K562 (cell line): ENCODE data around the gene AMBRA1. TPM values are rescaled to one million over a fixed set of nuclear protein-coding genes. Genes with fewer than 3 reads are reported as not detected.

Source experiments
- ATF3 ChIP-seq, 2 experiments: fragments of 450-650 bp in 1 of 2; sonication (generic) in 1 of 2; formaldehyde crosslinking in 1 of 2; IDR thresholded peaks in 1 of 2; conservative IDR thresholded peaks in 1 of 2; 2 replicates each; pipeline versions ENCODE4 v1.6.1 to v1.8.1; 2016 to 2023; ENCODE audit warnings: mild to moderate bottlenecking in 2 of 2, moderate library complexity in 2 of 2, inconsistent platforms in 1 of 2, missing genetic modification reagents in 1 of 2
- ATF7 ChIP-seq: fragments of 450-650 bp; IDR thresholded peaks from 2 replicates; pipeline ENCODE4 v1.7.1; 2014; ENCODE audit warnings: mild to moderate bottlenecking, moderate library complexity
- BCOR ChIP-seq: fragments of 450-650 bp; IDR thresholded peaks from 2 replicates; pipeline ENCODE4 v1.6.1; 2016
- CCNT2 ChIP-seq: IDR thresholded peaks from 2 replicates; pipeline ENCODE4 v1.6.1; 2011; ENCODE audit warnings: borderline replicate concordance, low read depth, mild to moderate bottlenecking, moderate library complexity, mixed read lengths, low read length; ENCODE audit not compliant: insufficient read length; ENCODE audit errors: extremely low read depth
- ELK1 ChIP-seq: sonication (generic); formaldehyde crosslinking; IDR thresholded peaks from 2 replicates; pipeline ENCODE4 v1.8.1; 2022; ENCODE audit warnings: missing genetic modification reagents
- GMEB1 ChIP-seq: fragments of 250-450 bp; sonication (Bioruptor Pico); IDR thresholded peaks from 2 replicates; pipeline ENCODE4 v1.4.0; 2020; ENCODE audit warnings: mild to moderate bottlenecking
- GTF2E2 ChIP-seq: fragments of 200-800 bp; sonication (Bioruptor generic); IDR thresholded peaks from 2 replicates; pipeline ENCODE4 v1.6.1; 2016; ENCODE audit warnings: missing genetic modification characterization, missing compliant biosample characterization
- MXD1 ChIP-seq: fragments of 250-450 bp; sonication (Bioruptor Pico); IDR thresholded peaks from 2 replicates; pipeline ENCODE4 v1.8.0; 2021; ENCODE audit warnings: borderline replicate concordance, mild to moderate bottlenecking, moderate library complexity; ENCODE audit not compliant: poor library complexity, severe bottlenecking
- NCOA2 ChIP-seq, 2 experiments: fragments of 450-650 bp; IDR thresholded peaks; 2 replicates each; pipeline ENCODE4 v1.6.1; 2018; ENCODE audit warnings: mild to moderate bottlenecking in 2 of 2, moderate library complexity in 1 of 2; ENCODE audit not compliant: partially characterized antibody in 2 of 2
- PHF20 ChIP-seq: fragments of 450-650 bp; IDR thresholded peaks from 2 replicates; pipeline ENCODE4 v1.6.1; 2018; ENCODE audit not compliant: partially characterized antibody
- PKNOX1 ChIP-seq: fragments of 450-650 bp; IDR thresholded peaks from 2 replicates; pipeline ENCODE4 v1.6.1; 2016
- POLR3G ChIP-seq: IDR thresholded peaks from 2 replicates; pipeline ENCODE4 v1.6.1; 2011; ENCODE audit not compliant: insufficient read length, insufficient replicate concordance; ENCODE audit errors: extremely low read depth
- RERE ChIP-seq: sonication (generic); formaldehyde crosslinking; IDR thresholded peaks from 2 replicates; pipeline ENCODE4 v1.8.0; 2023; ENCODE audit warnings: missing genetic modification reagents, mild to moderate bottlenecking, borderline replicate concordance
- ZNF57 ChIP-seq: fragments of 450-650 bp; formaldehyde crosslinking; IDR thresholded peaks from 2 replicates; pipeline ENCODE4 v1.4.0; 2020; ENCODE audit warnings: mild to moderate bottlenecking, moderate library complexity
- ZNF785 ChIP-seq: fragments of 250-450 bp; sonication (Bioruptor Pico); IDR thresholded peaks from 2 replicates; pipeline ENCODE4 v1.4.0; 2020; ENCODE audit warnings: mild to moderate bottlenecking
- polyA plus RNA-seq, 8 experiments: library from polyadenylated mRNA; depleted of rRNA in 4 of 8; stranded (reverse) in 5 of 8; unstranded in 3 of 8; fragments of >200 nt; fragmentation: Nextera tagmentation in 2 of 8; fragmentation: Illumina TruSeq in 1 of 8; extraction: Ambion mirVana in 2 of 8; extraction: Trizol in 1 of 8; gene quantifications; 2 replicates each; pipeline versions ENCODE4 v1.2.1 to v1.2.3, GENCODE V29; 2011 to 2014; ENCODE audit warnings: inconsistent platforms in 1 of 8, missing spikeins in 1 of 8
- total RNA-seq, 7 experiments: library from RNA; depleted of rRNA in 6 of 7; stranded (reverse); fragments of >200 nt in 6 of 7; fragmentation: Illumina TruSeq in 2 of 7; extraction: Trizol in 2 of 7; gene quantifications; 2 replicates each; pipeline versions ENCODE4 v1.2.1 to v1.2.3, GENCODE V29; 2011 to 2021; ENCODE audit warnings: low replicate concordance in 1 of 7

Gene AMBRA1
- total and polyA plus RNA-seq, 9 of the 15 experiments (the other 6 are each of a cell fraction or from before 2014, with no cell fraction given) = 0.15 to 24.5 (median 13.0) TPM

GRCh38 chr11:46593550-46594373 is at the start of gene AMBRA1 (continued):
- TF ChIP-seq GMEB1 (CRISPR knock-in tag) (no peak), PHF20 (peak; percentile 86), CCNT2 (no peak), ZNF785 (CRISPR knock-in tag) (no peak), RERE (CRISPR knock-in tag) (no peak), GTF2E2 (tag) (peak; percentile 83), PKNOX1 (0 out of 2 replicates have a peak, but pooled peaks have one; percentile 25), ZNF57 (CRISPR knock-in tag) (no peak), MXD1 (no peak), ATF3 (IDR thresholded peaks at IDR 0.05) (no peak), ATF3 (CRISPR knock-in tag; conservative IDR thresholded peaks at IDR 0.05) (peak; percentile 45; the same call in 1 of the 2 replicates), POLR3G (no peak), NCOA2 (IDR thresholded peaks at IDR 0.05; ENCODE audit: partially characterized antibody in 2 of 2) (no peak), ATF7 (peak; percentile 49; the same call in 1 of the 2 replicates), ELK1 (CRISPR knock-in tag) (no peak), BCOR (peak; percentile 50)
